NCI-H1092 treated with DMSO at 0.1 percent for 48 hours (cell line): ENCODE results near the gene MIB1.

Source experiments
- DNase-seq: peaks from one replicate; lab custom pipeline; 2025; lab: John Stamatoyannopoulos, UW

The MIB1 gene

GRCh38 chr18:21820033-21820810 lies 79.6 kb downstream of the MIB1 start:
- no peak for DNase-seq

DNA sequence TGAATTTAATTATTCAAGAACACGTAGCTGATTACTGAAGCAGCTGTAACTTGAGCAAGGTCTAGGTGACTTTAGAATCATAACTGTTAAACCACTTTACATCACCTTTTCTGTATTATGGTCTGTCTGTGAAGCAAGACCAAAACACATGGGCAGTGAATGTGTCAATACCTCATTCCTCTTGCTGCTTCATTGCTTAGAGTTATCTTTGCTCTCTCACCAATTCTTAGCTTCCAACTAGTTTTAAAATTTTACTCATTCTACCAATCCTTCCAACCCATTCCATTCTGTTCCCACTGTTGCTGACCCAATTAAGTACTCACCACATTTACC lies 80.2 kb downstream of the MIB1 start:
- DNase-seq = no peak

DNA sequence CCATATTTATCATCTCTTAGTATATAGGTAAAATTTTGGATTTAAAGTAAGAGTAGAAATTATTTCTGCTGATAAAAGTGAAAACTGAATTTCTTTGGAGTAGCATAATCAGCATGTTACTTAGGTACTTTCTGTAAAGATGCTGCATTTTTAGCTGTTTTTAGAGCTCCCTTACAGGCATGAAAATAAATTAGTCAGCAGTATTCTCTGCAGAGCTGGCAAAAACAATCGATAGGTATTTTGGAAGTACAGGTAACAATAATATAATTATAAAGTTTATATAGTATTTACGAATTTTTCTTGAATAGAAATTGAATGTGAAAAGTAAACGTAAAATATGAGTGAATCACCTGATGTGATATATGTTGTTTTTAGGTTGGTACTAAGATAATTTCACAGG lies 83.3 kb downstream of the MIB1 start:
- no peak for DNase-seq

- no peak for DNase-seq
Measured at GRCh38 chr18:21826196-21826595, 85.6 kb downstream of the MIB1 start.

DNA sequence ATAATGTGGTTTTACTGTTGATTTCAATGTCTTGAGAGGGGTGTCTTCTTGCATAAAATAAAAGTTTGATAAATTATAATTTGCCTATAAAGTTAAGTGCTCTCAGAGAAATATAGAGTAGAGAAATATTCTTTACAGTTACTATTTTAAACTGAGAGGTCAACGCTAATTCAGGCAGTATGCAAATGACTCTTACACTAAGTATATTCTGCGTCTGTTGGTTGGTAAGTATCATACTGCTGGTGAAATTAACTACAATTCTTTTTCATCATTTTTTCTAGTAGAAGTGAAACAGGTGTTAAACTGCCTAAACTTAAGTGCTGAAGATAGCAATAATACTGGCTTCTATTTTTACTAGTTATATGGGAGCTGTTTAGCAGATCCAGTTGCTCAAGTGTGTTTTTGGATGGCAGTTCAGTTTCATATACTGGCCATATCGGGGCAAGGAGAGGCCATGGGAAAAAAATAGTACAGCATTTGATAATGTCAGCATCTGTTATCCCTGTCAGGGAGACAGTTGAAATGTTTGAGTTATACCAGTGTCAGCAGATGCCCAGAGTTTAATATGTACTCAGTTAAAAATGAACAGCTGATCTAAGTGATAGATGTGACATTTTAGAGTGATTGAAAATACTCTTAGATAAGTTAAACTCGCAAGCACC lies 86.2 kb downstream of the MIB1 start:
- DNase-seq = no peak

GRCh38 chr18:21830532-21830931 lies 89.9 kb downstream of the MIB1 start:
- no peak for DNase-seq

GRCh38 chr18:21831413-21831831 lies 90.8 kb downstream of the MIB1 start:
- DNase-seq = no peak

GRCh38 chr18:21833604-21834298 lies 93.2 kb downstream of the MIB1 start:
- DNase-seq = no peak

DNA sequence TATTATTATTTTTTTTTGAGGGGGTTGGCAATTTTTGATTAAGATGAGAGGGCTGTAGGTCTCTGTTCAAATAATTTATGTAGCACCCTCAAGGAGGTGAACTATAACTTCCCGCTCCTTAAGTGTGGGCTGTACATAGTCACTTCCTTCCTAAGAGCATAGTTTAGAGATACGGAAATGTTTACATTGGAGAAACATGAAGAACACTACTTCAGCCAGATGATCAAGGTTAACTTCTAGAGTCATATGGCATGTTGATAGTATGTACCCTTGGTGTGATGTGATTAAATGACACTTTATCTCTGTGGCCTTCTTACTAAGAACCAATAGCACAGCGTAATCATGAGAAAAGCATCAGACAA lies 93.7 kb downstream of the MIB1 start:
- no peak for DNase-seq

- DNase-seq = no peak
Measured at GRCh38 chr18:21841570-21841969, 101.0 kb downstream of the MIB1 start.

DNA sequence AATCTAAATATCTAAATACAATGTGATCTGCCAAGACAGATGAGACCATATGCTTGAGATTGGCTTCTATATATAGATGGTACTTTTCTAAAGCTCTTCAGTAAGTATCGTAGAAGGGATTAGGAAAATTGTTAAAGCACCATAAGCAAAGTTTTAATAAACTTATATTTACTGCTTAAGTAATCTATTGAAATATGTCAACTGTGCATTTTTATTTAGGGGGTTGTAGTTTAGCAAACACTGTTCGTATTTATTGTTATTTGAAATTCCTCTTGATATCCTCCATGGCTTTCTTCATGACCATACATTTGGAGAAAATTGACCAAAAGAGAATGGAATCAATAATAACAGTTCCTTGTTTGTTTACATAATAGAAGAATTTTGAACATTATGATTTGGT lies 102.7 kb downstream of the MIB1 start:
- no peak for DNase-seq

GRCh38 chr18:21851327-21851961 lies 110.9 kb downstream of the MIB1 start:
- no peak for DNase-seq

GRCh38 chr18:21853016-21853415 lies 112.4 kb downstream of the MIB1 start:
- no peak for DNase-seq

GRCh38 chr18:21853775-21854552 lies 113.4 kb downstream of the MIB1 start:
- no peak for DNase-seq

GRCh38 chr18:21855432-21855831 lies 114.8 kb downstream of the MIB1 start:
- no peak for DNase-seq

- DNase-seq = no peak
Measured at GRCh38 chr18:21857871-21858270, 117.3 kb downstream of the MIB1 start.

GRCh38 chr18:21858544-21858943 lies 118.0 kb downstream of the MIB1 start:
- DNase-seq = no peak

GRCh38 chr18:21864386-21864785 lies 123.8 kb downstream of the MIB1 start:
- no peak for DNase-seq

DNA sequence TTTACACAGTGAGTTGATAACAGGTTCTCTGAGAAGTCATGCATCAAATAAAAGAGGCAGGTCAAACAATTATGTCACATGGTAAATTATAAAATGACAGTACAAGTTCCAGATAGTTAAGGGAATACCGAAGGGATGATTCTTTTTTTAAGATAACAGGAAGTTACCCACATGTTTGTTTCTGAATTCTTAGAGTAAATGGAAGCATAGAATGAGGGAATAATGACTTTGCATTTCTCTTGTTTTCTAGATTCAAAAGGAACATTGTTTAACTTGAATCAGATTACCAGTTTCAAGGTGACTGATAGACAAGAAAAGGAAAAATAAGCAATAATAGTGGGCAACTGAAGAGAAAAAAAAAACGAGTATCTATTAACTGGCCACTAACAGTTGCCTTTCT lies 124.5 kb downstream of the MIB1 start:
- no peak for DNase-seq

DNA sequence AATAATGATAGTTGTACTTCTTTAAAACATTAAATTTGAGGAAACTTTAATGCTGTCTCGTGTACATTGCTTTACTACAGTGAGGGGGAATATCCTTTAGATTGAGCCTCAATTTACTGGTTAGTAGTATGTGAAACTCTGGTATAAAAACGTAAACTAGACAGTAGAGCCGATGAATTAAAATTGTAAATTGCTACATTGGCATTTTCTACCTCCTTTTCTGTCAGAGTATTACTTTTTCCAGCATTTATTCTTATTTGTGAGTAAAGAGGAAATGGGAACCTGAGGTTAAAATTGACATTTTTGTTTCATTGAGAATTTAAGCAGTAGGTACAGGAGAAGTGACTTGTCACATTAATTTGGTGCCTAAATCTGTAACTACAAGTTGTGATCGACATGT lies 128.2 kb downstream of the MIB1 start:
- no peak for DNase-seq

GRCh38 chr18:21889570-21889969 lies 149.0 kb downstream of the MIB1 start:
- DNase-seq = no peak
